Measurements from ENCODE around the gene KIF3A.

Gene KIF3A

GRCh38 chr5:132677682-132678400, 59.5 kb downstream of the KIF3A start:
- H3K4me3 ChIP-seq (ENCODE audit: low read length), result no peak overlapping the region
- no peak for DNase-seq (ENCODE audit: low read depth)
- TF ChIP-seq CTCF (conservative IDR thresholded peaks at IDR 0.05; ENCODE audit: low read length), result no peak

- peak; percentile 86 for DNase-seq (ENCODE audit: low read depth)
- TF ChIP-seq CTCF (conservative IDR thresholded peaks at IDR 0.05; ENCODE audit: low read length), result peak; percentile 46
- H3K4me3 ChIP-seq (ENCODE audit: low read length), result no peak overlapping the region
Observed at GRCh38 chr5:132677191-132677590, 60.2 kb downstream of the KIF3A start.

- no peak for DNase-seq (ENCODE audit: low read depth)
- TF ChIP-seq CTCF (conservative IDR thresholded peaks at IDR 0.05; ENCODE audit: low read length), result no peak
- H3K4me3 ChIP-seq (ENCODE audit: low read length), result no peak overlapping the region
Observed at GRCh38 chr5:132675936-132676689, 61.2 kb downstream of the KIF3A start.

- TF ChIP-seq CTCF (conservative IDR thresholded peaks at IDR 0.05; ENCODE audit: low read length), result no peak
- H3K4me3 ChIP-seq (ENCODE audit: low read length), result peak overlapping the region; percentile 39
- DNase-seq (ENCODE audit: low read depth), result peak; percentile 96
Observed at GRCh38 chr5:132674671-132675506, 62.5 kb downstream of the KIF3A start.

- H3K4me3 ChIP-seq (ENCODE audit: low read length), result peak within 1 kb of the TSS; percentile 39
- no peak for TF ChIP-seq CTCF (conservative IDR thresholded peaks at IDR 0.05; ENCODE audit: low read length)
- no peak for DNase-seq (ENCODE audit: low read depth)
Observed at GRCh38 chr5:132673939-132674630, 63.3 kb downstream of the KIF3A start, which contains the start of gene IL4. Gene IL4, plus strand, starts transcription at chr5:132673989. Its CDS starts 62 bp downstream, at chr5:132674051.

- no peak for DNase-seq (ENCODE audit: low read depth)
- H3K4me3 ChIP-seq (ENCODE audit: low read length), result no peak overlapping the region
- no peak for TF ChIP-seq CTCF (conservative IDR thresholded peaks at IDR 0.05; ENCODE audit: low read length)
Observed at GRCh38 chr5:132673488-132673887, 63.9 kb downstream of the KIF3A start.

Measured in AG10803 (cell line).